GM12892 (cell line): ENCODE data around the gene ATAD3A.
"Not testable (repeated sequence)": the region's sequence is repeated elsewhere in the genome, so short reads cannot be mapped to it uniquely, and the experiment has no call there.

ENCODE experiments used
- POLR2A ChIP-seq: IDR thresholded peaks from 2 replicates; pipeline ENCODE4 v1.6.1; 2011; ENCODE audit warnings: low read depth, low read length, control low read depth
- POLR2AphosphoS5 ChIP-seq: IDR thresholded peaks from 2 replicates; pipeline ENCODE4 v1.6.1; 2011; ENCODE audit warnings: low read depth, low read length, control low read depth
- TAF1 ChIP-seq: IDR thresholded peaks from 2 replicates; pipeline ENCODE4 v1.6.1; 2011; ENCODE audit warnings: low read depth, mild to moderate bottlenecking, control low read depth, low read length, borderline replicate concordance

GRCh38 chr1:1533176-1533893, 21.4 kb downstream of the ATAD3A start:
- not testable (repeated sequence) for TF ChIP-seq POLR2A, TAF1, POLR2AphosphoS5
